ENCODE data around the gene THBS2.

DNA sequence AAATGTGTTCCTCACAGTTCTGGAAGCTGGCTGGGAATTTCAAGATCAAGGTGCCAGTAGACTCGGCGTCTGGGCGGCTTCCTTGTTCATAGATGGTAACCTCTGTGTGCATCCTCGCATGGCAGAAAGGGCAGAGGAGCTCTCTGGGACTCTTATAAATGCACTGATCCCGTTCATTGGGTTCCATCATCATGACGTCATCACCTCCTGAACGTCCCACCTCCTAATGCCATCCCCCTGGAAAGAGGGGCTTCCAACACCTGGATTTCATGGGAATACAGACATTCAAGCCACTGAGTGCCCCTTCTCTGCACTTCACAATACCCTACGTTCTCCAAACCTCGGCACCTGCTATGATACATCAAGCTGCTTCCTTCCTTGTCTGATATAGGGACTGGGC is 37.5 kb upstream of the THBS2 start:
- TF ChIP-seq, protein P1, sequence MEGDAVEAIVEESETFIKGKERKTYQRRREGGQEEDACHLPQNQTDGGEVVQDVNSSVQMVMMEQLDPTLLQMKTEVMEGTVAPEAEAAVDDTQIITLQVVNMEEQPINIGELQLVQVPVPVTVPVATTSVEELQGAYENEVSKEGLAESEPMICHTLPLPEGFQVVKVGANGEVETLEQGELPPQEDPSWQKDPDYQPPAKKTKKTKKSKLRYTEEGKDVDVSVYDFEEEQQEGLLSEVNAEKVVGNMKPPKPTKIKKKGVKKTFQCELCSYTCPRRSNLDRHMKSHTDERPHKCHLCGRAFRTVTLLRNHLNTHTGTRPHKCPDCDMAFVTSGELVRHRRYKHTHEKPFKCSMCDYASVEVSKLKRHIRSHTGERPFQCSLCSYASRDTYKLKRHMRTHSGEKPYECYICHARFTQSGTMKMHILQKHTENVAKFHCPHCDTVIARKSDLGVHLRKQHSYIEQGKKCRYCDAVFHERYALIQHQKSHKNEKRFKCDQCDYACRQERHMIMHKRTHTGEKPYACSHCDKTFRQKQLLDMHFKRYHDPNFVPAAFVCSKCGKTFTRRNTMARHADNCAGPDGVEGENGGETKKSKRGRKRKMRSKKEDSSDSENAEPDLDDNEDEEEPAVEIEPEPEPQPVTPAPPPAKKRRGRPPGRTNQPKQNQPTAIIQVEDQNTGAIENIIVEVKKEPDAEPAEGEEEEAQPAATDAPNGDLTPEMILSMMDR (IDR thresholded peaks at IDR 0.05), result no peak
- TF ChIP-seq POLR2A (IDR thresholded peaks at IDR 0.05), result no peak
- TF ChIP-seq POLR2AphosphoS5 (IDR thresholded peaks at IDR 0.05), result no peak
- no peak for TF ChIP-seq EP300 (IDR thresholded peaks at IDR 0.05)
